ENCODE results near the gene DNAJC22. TPM values are rescaled to one million over a fixed set of nuclear protein-coding genes. Genes with fewer than 3 reads are reported as not detected.

Gene DNAJC22
- total and polyA plus RNA-seq, 2 of the 13 experiments (the other 11 are each of a cell fraction or from before 2014, with no cell fraction given), result 25.2 to 31.7 TPM

- no peak for TF ChIP-seq ZBTB40 (IDR thresholded peaks at IDR 0.05)
- no peak for TF ChIP-seq ZBTB40 (CRISPR knock-in tag; IDR thresholded peaks at IDR 0.05)
- TF ChIP-seq CSRNP1 (CRISPR knock-in tag; IDR thresholded peaks at IDR 0.05), result no peak
- no peak for TF ChIP-seq ZNF10 (CRISPR knock-in tag; IDR thresholded peaks at IDR 0.05; ENCODE audit: borderline replicate concordance, low read depth)
- TF ChIP-seq SMARCC2 (IDR thresholded peaks at IDR 0.05), result no peak
- no peak for TF ChIP-seq ZNF746 (CRISPR knock-in tag; IDR thresholded peaks at IDR 0.05)
- TF ChIP-seq NR2F6 (IDR thresholded peaks at IDR 0.05), result peak; percentile 66
- TF ChIP-seq NR2F6 (CRISPR knock-in tag; IDR thresholded peaks at IDR 0.05), result no peak
- no peak for TF ChIP-seq ZKSCAN5 (CRISPR knock-in tag; IDR thresholded peaks at IDR 0.05)
- TF ChIP-seq ZNF569 (CRISPR knock-in tag; IDR thresholded peaks at IDR 0.05; ENCODE audit: borderline replicate concordance), result no peak
- no peak for TF ChIP-seq ZNF253 (CRISPR knock-in tag; IDR thresholded peaks at IDR 0.05; ENCODE audit: borderline replicate concordance)
- TF ChIP-seq KDM2A (CRISPR knock-in tag; IDR thresholded peaks at IDR 0.05; ENCODE audit: borderline replicate concordance, low read depth), result no peak
- TF ChIP-seq, protein P1, sequence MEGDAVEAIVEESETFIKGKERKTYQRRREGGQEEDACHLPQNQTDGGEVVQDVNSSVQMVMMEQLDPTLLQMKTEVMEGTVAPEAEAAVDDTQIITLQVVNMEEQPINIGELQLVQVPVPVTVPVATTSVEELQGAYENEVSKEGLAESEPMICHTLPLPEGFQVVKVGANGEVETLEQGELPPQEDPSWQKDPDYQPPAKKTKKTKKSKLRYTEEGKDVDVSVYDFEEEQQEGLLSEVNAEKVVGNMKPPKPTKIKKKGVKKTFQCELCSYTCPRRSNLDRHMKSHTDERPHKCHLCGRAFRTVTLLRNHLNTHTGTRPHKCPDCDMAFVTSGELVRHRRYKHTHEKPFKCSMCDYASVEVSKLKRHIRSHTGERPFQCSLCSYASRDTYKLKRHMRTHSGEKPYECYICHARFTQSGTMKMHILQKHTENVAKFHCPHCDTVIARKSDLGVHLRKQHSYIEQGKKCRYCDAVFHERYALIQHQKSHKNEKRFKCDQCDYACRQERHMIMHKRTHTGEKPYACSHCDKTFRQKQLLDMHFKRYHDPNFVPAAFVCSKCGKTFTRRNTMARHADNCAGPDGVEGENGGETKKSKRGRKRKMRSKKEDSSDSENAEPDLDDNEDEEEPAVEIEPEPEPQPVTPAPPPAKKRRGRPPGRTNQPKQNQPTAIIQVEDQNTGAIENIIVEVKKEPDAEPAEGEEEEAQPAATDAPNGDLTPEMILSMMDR (CRISPR knock-in tag; IDR thresholded peaks at IDR 0.05), result no peak
- no peak for TF ChIP-seq HDAC6 (IDR thresholded peaks at IDR 0.05; ENCODE audit: low read depth, low read length)
- TF ChIP-seq U2AF1 (optimal IDR thresholded peaks at IDR 0.05; ENCODE audit: low read depth, low read length), result no peak
Measured at GRCh38 chr12:49327368-49327767, 19.3 kb upstream of the DNAJC22 start (continued).
